ENCODE measurements around the gene KCNH5.

DNA sequence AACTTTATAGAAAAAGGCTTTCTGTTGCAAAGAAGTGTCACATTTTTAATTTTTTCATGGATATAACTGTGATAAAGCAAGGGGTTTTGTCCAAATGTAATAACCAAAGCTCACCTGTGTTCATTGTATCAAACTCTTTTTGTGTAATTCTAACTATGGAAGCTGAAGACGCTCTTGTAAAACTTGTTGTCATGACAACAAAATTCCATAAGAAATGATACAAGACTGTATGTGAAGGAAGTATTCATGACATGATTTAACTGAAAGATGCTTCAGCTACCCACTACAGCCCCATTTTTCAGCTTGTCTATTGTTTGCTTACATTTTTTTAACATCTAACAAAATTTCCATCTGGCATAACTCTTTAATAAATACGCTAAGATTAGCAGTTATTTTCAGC is 360.9 kb downstream of the KCNH5 start:
- TF ChIP-seq SP1 (IDR thresholded peaks at IDR 0.05) (no peak), FOXM1 (IDR thresholded peaks at IDR 0.05; ENCODE audit: borderline replicate concordance) (no peak), ARNT (IDR thresholded peaks at IDR 0.05) (no peak), TARDBP (IDR thresholded peaks at IDR 0.05) (no peak), FOXK2 (IDR thresholded peaks at IDR 0.05) (no peak), SUZ12 (IDR thresholded peaks at IDR 0.05) (no peak), ELF4 (IDR thresholded peaks at IDR 0.05) (no peak), FOXA1 (IDR thresholded peaks at IDR 0.05) (no peak), BHLHE40 (IDR thresholded peaks at IDR 0.05; ENCODE audit: borderline replicate concordance) (no peak), LEF1 (IDR thresholded peaks at IDR 0.05; ENCODE audit: borderline replicate concordance) (no peak), CTBP1 (IDR thresholded peaks at IDR 0.05; ENCODE audit: borderline replicate concordance) (no peak), ZNF384 (IDR thresholded peaks at IDR 0.05) (no peak)
- TF ChIP-seq, protein P1, sequence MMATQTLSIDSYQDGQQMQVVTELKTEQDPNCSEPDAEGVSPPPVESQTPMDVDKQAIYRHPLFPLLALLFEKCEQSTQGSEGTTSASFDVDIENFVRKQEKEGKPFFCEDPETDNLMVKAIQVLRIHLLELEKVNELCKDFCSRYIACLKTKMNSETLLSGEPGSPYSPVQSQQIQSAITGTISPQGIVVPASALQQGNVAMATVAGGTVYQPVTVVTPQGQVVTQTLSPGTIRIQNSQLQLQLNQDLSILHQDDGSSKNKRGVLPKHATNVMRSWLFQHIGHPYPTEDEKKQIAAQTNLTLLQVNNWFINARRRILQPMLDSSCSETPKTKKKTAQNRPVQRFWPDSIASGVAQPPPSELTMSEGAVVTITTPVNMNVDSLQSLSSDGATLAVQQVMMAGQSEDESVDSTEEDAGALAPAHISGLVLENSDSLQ (IDR thresholded peaks at IDR 0.05) = no peak

Data from HEK293T (cell line).